ENCODE data around the gene PTAFR. TPM values are rescaled to one million over a fixed set of nuclear protein-coding genes. Genes with fewer than 3 reads are reported as not detected.

The PTAFR gene
- total and polyA plus RNA-seq, 11 donors = 0.42 to 23.5 (median 2.2) TPM

GRCh38 chr1:28112388-28113241 is 63.9 kb downstream of the PTAFR start:
- Histone ChIP-seq H3K36me3 (no peaks in the 10 kb centered on the region), H3K4me3 (no peak overlapping the region), H3K27me3 (no peaks in the 10 kb centered on the region), H3K4me1 (peaks cover 0 to 72% (median 0%) of the 10 kb centered on the region in 12 donors), H3K27ac (peak overlapping the region in 1 of 12 donors; percentile 84), H3K9me3 (no peaks in the 10 kb centered on the region)
- intact Hi-C loops (cut with DNase I) = no loop called here
- DNase-seq (peak in 1 of 5 donors; percentile 39), ATAC-seq (peak in 3 of 4 donors; percentile 30 to 68 (median 42))
- WGBS, 4 donors = 77 to 84% (median 81%) methylated on average over 5 of the region's 5 CpGs
- TF ChIP-seq POLR2A (IDR thresholded peaks at IDR 0.05) (no peak), CTCF (IDR thresholded peaks at IDR 0.05) (peak in 1 of 12 donors; percentile 21)

GRCh38 chr1:28111157-28111556 is 65.3 kb downstream of the PTAFR start:
- peak overlapping the region in 1 of 12 donors; percentile 84 for H3K27ac ChIP-seq
- no peak for DNase-seq
- peak in 3 of 4 donors; percentile 24 to 51 (median 39) for ATAC-seq
- no peaks in the 10 kb centered on the region for H3K36me3 ChIP-seq
- intact Hi-C loops (cut with DNase I) = no loop called here
- no peak for TF ChIP-seq POLR2A (IDR thresholded peaks at IDR 0.05)
- no peak for TF ChIP-seq CTCF (IDR thresholded peaks at IDR 0.05)
- no peak overlapping the region for H3K4me3 ChIP-seq
- no peaks in the 10 kb centered on the region for H3K9me3 ChIP-seq
- WGBS, 4 donors = 80 to 90% (median 89%) methylated on average over 2 of the region's 2 CpGs
- peaks cover 0 to 78% (median 0%) of the 10 kb centered on the region in 12 donors for H3K4me1 ChIP-seq
- H3K27me3 ChIP-seq = no peaks in the 10 kb centered on the region

GRCh38 chr1:28110555-28110954 is 65.9 kb downstream of the PTAFR start:
- no peak overlapping the region for H3K4me3 ChIP-seq

More at GRCh38 chr1:28110555-28110954, 65.9 kb downstream of the PTAFR start:
- no peak for TF ChIP-seq CTCF (IDR thresholded peaks at IDR 0.05)
- TF ChIP-seq POLR2A (IDR thresholded peaks at IDR 0.05) = no peak
- Histone ChIP-seq H3K36me3 (no peaks in the 10 kb centered on the region), H3K27me3 (no peaks in the 10 kb centered on the region), H3K27ac (peak overlapping the region in 1 of 12 donors; percentile 84), H3K4me1 (peaks cover 0 to 73% (median 0%) of the 10 kb centered on the region in 12 donors), H3K9me3 (no peaks in the 10 kb centered on the region)
- intact Hi-C loops (cut with DNase I) = no loop called here
- DNase-seq (no peak), ATAC-seq (no peak)
- WGBS, 4 donors = 70 to 80% (median 72%) methylated on average over 1 of the region's 1 CpG
